ENCODE data around the gene STIM2. TPM values are rescaled to one million over a fixed set of nuclear protein-coding genes. Genes with fewer than 3 reads are reported as not detected.

Gene STIM2
- total and polyA plus RNA-seq, 9 of the 15 experiments (the other 6 are each of a cell fraction or from before 2014, with no cell fraction given) = 7.2 to 26.8 (median 15.4) TPM

- H3K4me2 ChIP-seq (ENCODE audit: insufficient read depth, low read length) = no peak overlapping the region
- POLR2A ChIA-PET = no interaction called here
- H3K36me3 ChIP-seq (ENCODE audit: control insufficient read depth, insufficient read depth, low read length) = no peaks in the 10 kb centered on the region
- H3K27me3 ChIP-seq (ENCODE audit: control insufficient read depth in 2 of 2, insufficient read depth in 2 of 2, low read length in 2 of 2) = peaks cover 2 to 5% of the 10 kb centered on the region in 2 experiments; a peak in 3 of 5 replicates
- H3K9ac ChIP-seq (ENCODE audit: insufficient read depth in 1 of 2, low read depth in 2 of 2, low read length in 2 of 2) = no peak overlapping the region
- in situ Hi-C loops (cut with MboI) (no loop called here), intact Hi-C loops (cut with micrococcal nuclease) (no loop called here)
- 2% methylated on average over 7 of the region's 7 CpGs for WGBS (ENCODE audit: insufficient coverage, low coverage, missing lambda C conversion rate)
- no peaks in the 10 kb centered on the region; the same call in 1 of the 2 replicates for H3K9me3 ChIP-seq (replicated peaks; ENCODE audit: control insufficient read depth, insufficient read depth, low read depth, low read length)
- TF ChIP-seq ZBTB40 (IDR thresholded peaks at IDR 0.05) (0 out of 2 replicates have a peak, but pooled peaks have one; percentile 21), ZBTB40 (CRISPR knock-in tag; IDR thresholded peaks at IDR 0.05) (no peak), ZBTB2 (IDR thresholded peaks at IDR 0.05) (no peak)
- H3K9me1 ChIP-seq (ENCODE audit: control insufficient read depth, insufficient read depth, low read length) = no peaks in the 10 kb centered on the region
- H3K79me2 ChIP-seq (ENCODE audit: control insufficient read depth, insufficient read depth, low read length) = no peaks in the 10 kb centered on the region
- H4K20me1 ChIP-seq (replicated peaks; ENCODE audit: control insufficient read depth, insufficient read depth, low read length) = no peaks in the 10 kb centered on the region
- H2AFZ ChIP-seq (ENCODE audit: low read depth, low read length) = no peak overlapping the region
- no peak for FAIRE-seq
- H3K4me1 ChIP-seq (replicated peaks in 1 of 2; ENCODE audit: control insufficient read depth in 2 of 2, insufficient read depth in 2 of 2, low read length in 2 of 2) = no peaks in the 10 kb centered on the region
- ATAC-seq = no peak
- CTCF ChIA-PET (ENCODE audit: low intra/inter-chr PET ratio) = no interaction called here
- BruUV-seq (replicated peaks) = no TSS peak
- H3K27ac ChIP-seq (ENCODE audit: extremely low read depth, low read depth, low read length) = no peak overlapping the region
- H3K4me3 ChIP-seq = no peak overlapping the region
- DNase-seq (ENCODE audit: extremely low read depth in 1 of 4, low spot score in 3 of 4) = no peak
Measured at GRCh38 chr4:27062256-27062655, 201.6 kb downstream of the STIM2 start.

Measured in K562 (cell line).